Activated T-helper 1 cell treated with anti-CD3 and anti-CD28 coated beads, Interleukin-2, amount 50 U/mL, for 16 hours (primary cell): ENCODE measurements around the gene MICAL3.

Experiments
- DNase-seq, 2 donors: peaks; one replicate each; pipeline ENCODE4 v3.0.0-alpha.2; 2020; ENCODE audit warnings: low read depth in 1 of 2, low spot score in 1 of 2

Gene MICAL3

DNA sequence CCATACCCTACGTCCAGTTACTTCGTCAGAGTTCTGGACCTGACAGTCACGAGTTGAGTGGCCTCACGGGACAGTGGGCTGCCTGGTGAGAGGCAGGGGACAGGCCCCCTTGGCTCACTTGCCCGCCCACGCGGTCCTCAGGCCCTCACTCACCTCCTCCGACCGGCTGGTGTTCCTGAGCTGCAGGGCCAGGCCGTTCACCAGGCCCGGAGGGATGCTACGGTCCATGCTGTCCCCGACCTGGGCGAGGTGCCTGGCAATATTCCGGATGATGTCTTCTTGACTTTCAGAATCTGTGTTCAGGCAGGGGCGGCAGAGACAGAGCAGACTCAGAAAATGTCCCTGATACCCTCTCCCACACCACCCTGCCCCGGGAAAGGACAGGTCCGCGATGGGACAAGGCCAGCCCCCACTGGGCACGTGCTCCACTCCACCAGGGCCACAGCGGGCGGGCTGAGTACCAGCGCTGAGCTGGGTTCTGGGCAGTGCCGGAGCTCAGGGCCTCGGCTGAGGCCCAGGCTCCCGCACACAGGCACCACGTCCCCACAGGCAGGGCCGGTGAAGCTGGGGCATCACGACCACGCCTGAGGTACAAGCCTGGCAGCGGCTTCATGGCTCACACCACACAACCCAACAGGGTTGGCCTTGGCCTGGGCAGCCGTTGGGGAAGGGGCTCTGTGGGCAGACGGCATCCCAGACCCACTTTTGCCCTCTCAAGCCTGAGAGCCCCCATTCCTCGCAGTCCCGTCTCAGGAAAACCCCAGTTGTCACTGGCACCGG is 285.0 kb downstream of the MICAL3 start:
- DNase-seq, result no peak

DNA sequence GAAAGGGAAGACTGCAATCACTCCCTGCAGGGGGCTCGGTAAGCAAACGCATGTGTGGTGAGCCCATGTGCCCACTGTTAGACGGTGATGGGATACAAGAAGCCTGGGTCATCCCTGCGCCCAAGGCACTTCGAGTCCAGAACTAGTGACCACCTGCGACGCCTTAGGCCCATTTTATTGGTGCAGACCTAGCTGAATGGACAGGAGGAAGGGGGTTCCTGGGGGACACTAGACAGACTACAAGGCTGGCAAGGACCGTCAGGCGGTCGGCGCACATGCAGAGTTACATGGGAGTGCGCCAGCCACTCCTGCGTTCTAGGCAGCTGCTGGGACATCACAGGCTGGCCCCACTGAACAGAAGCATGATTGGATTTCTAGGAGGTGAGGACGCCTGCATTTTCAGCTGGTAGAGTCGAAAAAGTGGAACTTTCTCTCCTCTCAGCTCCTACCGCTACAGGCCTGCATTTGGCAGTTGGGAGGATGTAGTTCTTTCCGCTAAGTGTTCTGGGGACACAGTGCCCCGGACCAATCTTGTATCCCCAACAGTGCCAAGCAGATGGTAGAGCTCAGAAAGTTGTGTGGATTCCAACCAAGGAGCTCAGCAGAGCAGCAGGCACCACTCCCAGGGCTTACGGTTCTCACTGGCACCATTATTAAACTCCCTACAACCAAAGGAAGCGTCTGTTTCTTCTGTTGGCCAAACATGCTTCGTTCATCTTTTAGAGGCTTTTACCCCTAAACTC is 285.8 kb downstream of the MICAL3 start:
- no peak for DNase-seq
